K562 (cell line): ENCODE results near the gene ISLR2. TPM values are rescaled to one million over a fixed set of nuclear protein-coding genes. Genes with fewer than 3 reads are reported as not detected.

Source experiments
- ATAC-seq: fragments of 200-7000 bp; cut with Tn5 transposase; 3 replicates; pipeline ENCODE4 v1.9.1; 2020; ENCODE audit warnings: moderate library complexity
- BruUV-seq: library from RNA; stranded (reverse); fragments of 400-500 nt; replicated peaks from 2 replicates; lab custom pipeline; 2021; lab: Mats Ljungman, UMichigan
- CTCF ChIA-PET: fragments of 300-600 bp; formaldehyde crosslinking; extraction: SDS; loops from one replicate; lab custom pipeline; 2021; ENCODE audit warnings: low intra/inter-chr PET ratio; lab: Yijun Ruan, JAX
- POLR2A ChIA-PET: fragments of 300-600, 350-650 bp; sonication (Branson Sonifier 250); formaldehyde crosslinking; extraction: SDS; loops from one replicate; lab custom pipeline; 2021; ENCODE audit warnings: antibody characterized with exemption, inconsistent platforms; lab: Yijun Ruan, JAX
- DNase-seq, 4 experiments: peaks; one replicate each; pipeline versions ENCODE4 v3.0.0 to v3.0.0-alpha.2; 2011 to 2018; ENCODE audit warnings: low spot score in 3 of 4, mixed read lengths in 3 of 4; ENCODE audit errors: extremely low read depth in 1 of 4
- FAIRE-seq: peaks from 2 replicates; lab custom pipeline; 2011; peaks lifted over from hg19 to GRCh38; lab: Jason Lieb, UNC
- H2AFZ ChIP-seq: 2 replicates; pipeline ENCODE4 v1.6.0; 2011; ENCODE audit warnings: low read depth, low read length, control low read depth, inconsistent platforms
- H3K27ac ChIP-seq: fragments of 200-600 bp; 3 replicates; pipeline ENCODE4 v1.8.0; 2011; ENCODE audit warnings: low read depth, mild to moderate bottlenecking, control low read depth, inconsistent platforms, low read length, moderate library complexity, mixed read lengths; ENCODE audit errors: extremely low read depth
- H3K27me3 ChIP-seq, 2 experiments: fragments of 300-600 bp in 1 of 2; 2 replicates in 1 of 2; 3 replicates in 1 of 2; pipeline versions ENCODE4 v1.6.0 to v1.8.0; 2011; ENCODE audit warnings: inconsistent platforms in 2 of 2, low read length in 2 of 2, mild to moderate bottlenecking in 1 of 2, mixed read lengths in 1 of 2, moderate library complexity in 1 of 2; ENCODE audit not compliant: control insufficient read depth in 2 of 2, insufficient read depth in 2 of 2
- H3K36me3 ChIP-seq: fragments of 300-600 bp; 3 replicates; pipeline ENCODE4 v1.8.0; 2011; ENCODE audit warnings: mild to moderate bottlenecking, low read length, inconsistent platforms; ENCODE audit not compliant: control insufficient read depth, insufficient read depth
- H3K4me1 ChIP-seq, 2 experiments: fragments of 200-600 bp in 1 of 2; replicated peaks in 1 of 2; 2 replicates in 1 of 2; 3 replicates in 1 of 2; pipeline versions ENCODE4 v1.5.1 to v1.8.0; 2011; ENCODE audit warnings: inconsistent platforms in 2 of 2, low read length in 2 of 2, mild to moderate bottlenecking in 1 of 2, mixed read lengths in 1 of 2, moderate library complexity in 1 of 2; ENCODE audit not compliant: control insufficient read depth in 2 of 2, insufficient read depth in 2 of 2
- H3K4me2 ChIP-seq: 2 replicates; pipeline ENCODE4 v1.6.1; 2011; ENCODE audit warnings: low read length, control low read depth, inconsistent platforms, mixed read lengths; ENCODE audit not compliant: insufficient read depth
- H3K4me3 ChIP-seq: fragments of 200-600 bp; sonication (generic), shearing (Covaris generic); 2 replicates; pipeline ENCODE4 v1.5.1; 2016; ENCODE audit warnings: control low read depth, inconsistent platforms
- H3K79me2 ChIP-seq: fragments of 200-600 bp; 3 replicates; pipeline ENCODE4 v1.8.0; 2011; ENCODE audit warnings: low read length, inconsistent platforms; ENCODE audit not compliant: control insufficient read depth, insufficient read depth
- H3K9ac ChIP-seq, 2 experiments: 2 replicates each; pipeline versions ENCODE4 v1.6.0 to v1.6.1; 2011; ENCODE audit warnings: low read depth in 2 of 2, low read length in 2 of 2, control low read depth in 1 of 2, inconsistent platforms in 1 of 2, mild to moderate bottlenecking in 1 of 2, mixed read lengths in 1 of 2; ENCODE audit not compliant: insufficient read depth in 1 of 2
- H3K9me1 ChIP-seq: one replicate; pipeline ENCODE4 v1.6.0; 2011; ENCODE audit warnings: inconsistent platforms, mild to moderate bottlenecking, low read length, moderate library complexity; ENCODE audit not compliant: control insufficient read depth, insufficient read depth
- H3K9me3 ChIP-seq: replicated peaks from 2 replicates; pipeline ENCODE4 v1.5.1; 2011; ENCODE audit warnings: low read depth, low read length, inconsistent platforms; ENCODE audit not compliant: control insufficient read depth, insufficient read depth
- H4K20me1 ChIP-seq: replicated peaks from 2 replicates; pipeline ENCODE4 v1.6.1; 2011; ENCODE audit warnings: low read length, inconsistent platforms, mixed read lengths; ENCODE audit not compliant: control insufficient read depth, insufficient read depth
- ATF2 ChIP-seq: sonication (generic); formaldehyde crosslinking; IDR thresholded peaks from 2 replicates; pipeline ENCODE4 v1.8.1; 2022; ENCODE audit warnings: missing genetic modification reagents
- C11orf30 ChIP-seq: fragments of 450-650 bp; IDR thresholded peaks from 2 replicates; pipeline ENCODE4 v1.6.1; 2016; ENCODE audit warnings: low read depth, mild to moderate bottlenecking
- CBX8 ChIP-seq: fragments of 200-600 bp; sonication (generic); IDR thresholded peaks from 2 replicates; pipeline ENCODE4 v1.6.1; 2012; ENCODE audit warnings: borderline replicate concordance, mixed run types, low read depth, mild to moderate bottlenecking, moderate library complexity, mixed read lengths, low read length, control low read depth, inconsistent platforms; ENCODE audit not compliant: poor library complexity, severe bottlenecking; ENCODE audit errors: extremely low read depth
- CTCF ChIP-seq, 3 experiments: IDR thresholded peaks in 2 of 3; conservative IDR thresholded peaks in 1 of 3; 2 replicates each; pipeline ENCODE4 v1.5.1; 2011 to 2012; ENCODE audit warnings: low read length in 3 of 3, mild to moderate bottlenecking in 3 of 3, control low read depth in 2 of 3, improper control_type of control experiment in 1 of 3, inconsistent platforms in 1 of 3, low read depth in 1 of 3, mixed read lengths in 1 of 3, moderate library complexity in 1 of 3; ENCODE audit not compliant: insufficient read depth in 2 of 3
- HNRNPH1 ChIP-seq: fragments of 200-400 bp; formaldehyde crosslinking; optimal IDR thresholded peaks from 2 replicates; pipeline ENCODE3; 2017; ENCODE audit warnings: low read depth, mild to moderate bottlenecking, low read length, moderate library complexity
- JUN ChIP-seq, 2 experiments: sonication (generic) in 1 of 2; formaldehyde crosslinking in 1 of 2; IDR thresholded peaks; 2 replicates each; pipeline versions ENCODE4 v1.6.1 to v1.8.0; 2012 to 2022; ENCODE audit warnings: borderline replicate concordance in 2 of 2, mild to moderate bottlenecking in 2 of 2, improper control_type of control experiment in 1 of 2, low read depth in 1 of 2, low read length in 1 of 2, missing genetic modification reagents in 1 of 2
- MAFG ChIP-seq: fragments of 450-650 bp; conservative IDR thresholded peaks from 2 replicates; pipeline ENCODE4 v1.6.1; 2016; ENCODE audit warnings: missing genetic modification characterization, missing compliant biosample characterization
- NFE2 ChIP-seq: IDR thresholded peaks from 2 replicates; pipeline ENCODE4 v1.6.1; 2014; ENCODE audit warnings: antibody characterized with exemption, low read depth
- POLR2H ChIP-seq: IDR thresholded peaks from 2 replicates; pipeline ENCODE4 v1.6.1; 2016; ENCODE audit warnings: missing genetic modification characterization, low read depth, mild to moderate bottlenecking, control low read depth, missing compliant biosample characterization, moderate library complexity
- RBM25 ChIP-seq: fragments of 200-400 bp; formaldehyde crosslinking; IDR thresholded peaks from 2 replicates; pipeline ENCODE4 v1.6.1; 2018; ENCODE audit warnings: low read length, low read depth, moderate library complexity; ENCODE audit not compliant: severe bottlenecking
- SMC3 ChIP-seq: conservative IDR thresholded peaks from 2 replicates; pipeline ENCODE4 v1.6.1; 2011; ENCODE audit warnings: low read depth, low read length, improper control_type of control experiment; ENCODE audit not compliant: insufficient read depth
- SNAPC5 ChIP-seq: fragments of 250-450 bp; sonication (Bioruptor Pico); IDR thresholded peaks from 2 replicates; pipeline ENCODE4 v1.8.0; 2021; ENCODE audit warnings: moderate library complexity, mild to moderate bottlenecking, inconsistent platforms
- XRCC5 ChIP-seq: fragments of 200-400 bp; formaldehyde crosslinking; IDR thresholded peaks from 2 replicates; pipeline ENCODE4 v1.6.1; 2017; ENCODE audit warnings: low read depth, mild to moderate bottlenecking, low read length
- ZNF146 ChIP-seq: IDR thresholded peaks from one replicate; pipeline ENCODE4 v1.6.1; 2018; ENCODE audit warnings: missing compliant biosample characterization; ENCODE audit not compliant: unreplicated experiment
- ZNF212 ChIP-seq: fragments of 450-650 bp; formaldehyde crosslinking; IDR thresholded peaks from 2 replicates; pipeline ENCODE4 v1.4.0; 2020; ENCODE audit warnings: mild to moderate bottlenecking
- ZNF316 ChIP-seq: fragments of 450-650 bp; IDR thresholded peaks from 2 replicates; pipeline ENCODE4 v1.6.1; 2016
- ZNF699 ChIP-seq: fragments of 250-450 bp; sonication (Bioruptor Pico); IDR thresholded peaks from 2 replicates; pipeline ENCODE4 v1.8.0; 2021; ENCODE audit warnings: mild to moderate bottlenecking, moderate library complexity; ENCODE audit not compliant: insufficient replicate concordance
- ZNF785 ChIP-seq: fragments of 250-450 bp; sonication (Bioruptor Pico); IDR thresholded peaks from 2 replicates; pipeline ENCODE4 v1.4.0; 2020; ENCODE audit warnings: mild to moderate bottlenecking
- WGBS: fragments of 100-300 bp; shearing (Covaris generic); methylation state at CpG from one replicate; pipeline ENCODE4 v1.1.6; 2016; ENCODE audit warnings: low coverage, mixed read lengths; ENCODE audit not compliant: insufficient coverage; ENCODE audit errors: missing lambda C conversion rate; 5-methylcytosine and 5-hydroxymethylcytosine counted together
- in situ Hi-C: fragments of 300-500 bp; cut with MboI; formaldehyde crosslinking; loops from 4 replicates; pipeline ENCODE4 v1.15.0; 2018; ENCODE audit warnings: inconsistent platforms, mixed read lengths
- intact Hi-C: fragments of 100-400 bp; cut with micrococcal nuclease; formaldehyde crosslinking; loops from 2 replicates; pipeline ENCODE4 v1.14.2; 2022
- polyA plus RNA-seq, 8 experiments: library from polyadenylated mRNA; depleted of rRNA in 4 of 8; stranded (reverse) in 5 of 8; unstranded in 3 of 8; fragments of >200 nt; fragmentation: Nextera tagmentation in 2 of 8; fragmentation: Illumina TruSeq in 1 of 8; extraction: Ambion mirVana in 2 of 8; extraction: Trizol in 1 of 8; gene quantifications; 2 replicates each; pipeline versions ENCODE4 v1.2.1 to v1.2.3, GENCODE V29; 2011 to 2014; ENCODE audit warnings: inconsistent platforms in 1 of 8, missing spikeins in 1 of 8
- total RNA-seq, 7 experiments: library from RNA; depleted of rRNA in 6 of 7; stranded (reverse); fragments of >200 nt in 6 of 7; fragmentation: Illumina TruSeq in 2 of 7; extraction: Trizol in 2 of 7; gene quantifications; 2 replicates each; pipeline versions ENCODE4 v1.2.1 to v1.2.3, GENCODE V29; 2011 to 2021; ENCODE audit warnings: low replicate concordance in 1 of 7

Gene ISLR2
- total and polyA plus RNA-seq, 9 of the 15 experiments (the other 6 are each of a cell fraction or from before 2014, with no cell fraction given) = not detected

GRCh38 chr15:74144153-74144775 is 13.9 kb downstream of the ISLR2 start:
- no peak overlapping the region for H3K27ac ChIP-seq
- H3K4me3 ChIP-seq = no peak overlapping the region
- H3K27me3 ChIP-seq = peaks cover 0 to 14% of the 10 kb centered on the region in 2 experiments; a peak in 1 of 5 replicates
- ChIA-PET CTCF (no interaction called here), POLR2A (interaction anchor here (1.6 kb wide), 1 partner anchor 11 kb away, joined by 9 read pairs; no protein-coding TSS in a partner anchor)
- no peak overlapping the region for H3K9ac ChIP-seq
- ATAC-seq = peak; percentile 92
- no peak overlapping the region for H2AFZ ChIP-seq
- H3K36me3 ChIP-seq = no peaks in the 10 kb centered on the region
- WGBS = 1% methylated on average over 6 of the region's 6 CpGs
- no peaks in the 10 kb centered on the region for H3K9me3 ChIP-seq
- 0 out of 2 replicates have a peak, but pooled peaks cover 3% of the 10 kb centered on the region for H4K20me1 ChIP-seq
- BruUV-seq = no TSS peak
- H3K79me2 ChIP-seq = no peaks in the 10 kb centered on the region
- DNase-seq = peak in 2 of 4 experiments; percentile 45 to 49
- no peaks in the 10 kb centered on the region for H3K4me1 ChIP-seq
- peak; percentile 72 for FAIRE-seq
- in situ Hi-C loops = loop anchor here (25.0 kb wide), 1 partner anchor 1143 kb away; the partner anchor contains the start of gene GOLGA6D
- intact Hi-C loops = no loop called here
- H3K9me1 ChIP-seq = no peaks in the 10 kb centered on the region
- H3K4me2 ChIP-seq = no peak overlapping the region
- TF ChIP-seq CBX8 (no peak), ZNF212 (CRISPR knock-in tag) (no peak), HNRNPH1 (no peak), RBM25 (no peak), JUN (IDR thresholded peaks at IDR 0.05; ENCODE audit: borderline replicate concordance, low read depth, low read length) (no peak), JUN (CRISPR knock-in tag; IDR thresholded peaks at IDR 0.05; ENCODE audit: borderline replicate concordance) (no peak), ZNF699 (no peak), C11orf30 (peak; percentile 38; the same call in 1 of the 2 replicates), MAFG (tag) (peak; percentile 33; the same call in 1 of the 2 replicates), CTCF (IDR thresholded peaks at IDR 0.05 in 2 of 3, conservative IDR thresholded peaks at IDR 0.05 in 1 of 3; ENCODE audit: insufficient read depth in 2 of 3, low read depth in 1 of 3, low read length in 3 of 3) (0 out of 6 replicates have a peak, but pooled peaks of 1 of the 3 experiments have one; percentile 33), SNAPC5 (CRISPR knock-in tag) (no peak), SMC3 (0 out of 2 replicates have a peak, but pooled peaks have one; percentile 17), ZNF146 (no peak), ATF2 (CRISPR knock-in tag) (no peak), NFE2 (peak; percentile 76), POLR2H (no peak), ZNF785 (CRISPR knock-in tag) (no peak), ZNF316 (peak; percentile 16; the same call in 1 of the 2 replicates), XRCC5 (no peak)
